Upper lobe of right lung (tissue), 1 donor: ENCODE results near the gene PPFIA1. TPM values are rescaled to one million over a fixed set of nuclear protein-coding genes. Genes with fewer than 3 reads are reported as not detected.

Experiments used
- ATAC-seq: fragments of 200-7000 bp; cut with Tn5 transposase; one replicate; pipeline ENCODE4 v1.9.1; 2020; ENCODE audit warnings: mild to moderate bottlenecking, moderate library complexity
- DNase-seq: peaks from one replicate; pipeline ENCODE4 v3.0.0-alpha.2; 2020
- H3K27ac ChIP-seq: fragments of 200-600 bp; one replicate; pipeline ENCODE4 v1.8.0; 2022
- H3K27me3 ChIP-seq: fragments of 200-600 bp; one replicate; pipeline ENCODE4 v1.8.0; 2022; ENCODE audit warnings: mild to moderate bottlenecking
- H3K36me3 ChIP-seq: fragments of 200-600 bp; one replicate; pipeline ENCODE4 v1.8.0; 2022
- H3K4me1 ChIP-seq: fragments of 200-600 bp; one replicate; pipeline ENCODE4 v1.8.0; 2022
- H3K4me3 ChIP-seq: fragments of 200-600 bp; one replicate; pipeline ENCODE4 v1.8.0; 2022; ENCODE audit warnings: mild to moderate bottlenecking
- H3K9me3 ChIP-seq: fragments of 200-600 bp; one replicate; pipeline ENCODE4 v1.8.0; 2022
- intact Hi-C: fragments of 100-400 bp; cut with DNase I; formaldehyde crosslinking; loops from one replicate; pipeline ENCODE4 v1.11.0; 2022
- total RNA-seq: library from RNA; stranded (reverse); fragmentation: NEBNext Ultra II Directional; extraction: Animal tissue kit (Norgen Biotek cat#: 25700); gene quantifications from one replicate; pipeline ENCODE4 v1.2.1, GENCODE V29; 2021
- TF ChIP-seq, protein P1 (sequence below): fragments of 200-600 bp; IDR thresholded peaks from one replicate; pipeline ENCODE4 v1.8.0; 2022; ENCODE audit warnings: antibody characterized with exemption
- donor health status: DM: no; HTN: yes; CAD: no; lungs with severe emphysema.

PPFIA1 gene
- total RNA-seq, 1 donor from 2014 or later = 73.3 TPM

GRCh38 chr11:70267405-70267950, 3.0 kb upstream of the PPFIA1 start:
- no peak for ATAC-seq
- Histone ChIP-seq H3K27ac (no peak overlapping the region), H3K9me3 (no peaks in the 10 kb centered on the region), H3K4me3 (no peak overlapping the region), H3K36me3 (peaks cover 4% of the 10 kb centered on the region), H3K4me1 (peaks cover 17% of the 10 kb centered on the region), H3K27me3 (no peaks in the 10 kb centered on the region)
- intact Hi-C loops = no loop called here
- TF ChIP-seq, protein P1, sequence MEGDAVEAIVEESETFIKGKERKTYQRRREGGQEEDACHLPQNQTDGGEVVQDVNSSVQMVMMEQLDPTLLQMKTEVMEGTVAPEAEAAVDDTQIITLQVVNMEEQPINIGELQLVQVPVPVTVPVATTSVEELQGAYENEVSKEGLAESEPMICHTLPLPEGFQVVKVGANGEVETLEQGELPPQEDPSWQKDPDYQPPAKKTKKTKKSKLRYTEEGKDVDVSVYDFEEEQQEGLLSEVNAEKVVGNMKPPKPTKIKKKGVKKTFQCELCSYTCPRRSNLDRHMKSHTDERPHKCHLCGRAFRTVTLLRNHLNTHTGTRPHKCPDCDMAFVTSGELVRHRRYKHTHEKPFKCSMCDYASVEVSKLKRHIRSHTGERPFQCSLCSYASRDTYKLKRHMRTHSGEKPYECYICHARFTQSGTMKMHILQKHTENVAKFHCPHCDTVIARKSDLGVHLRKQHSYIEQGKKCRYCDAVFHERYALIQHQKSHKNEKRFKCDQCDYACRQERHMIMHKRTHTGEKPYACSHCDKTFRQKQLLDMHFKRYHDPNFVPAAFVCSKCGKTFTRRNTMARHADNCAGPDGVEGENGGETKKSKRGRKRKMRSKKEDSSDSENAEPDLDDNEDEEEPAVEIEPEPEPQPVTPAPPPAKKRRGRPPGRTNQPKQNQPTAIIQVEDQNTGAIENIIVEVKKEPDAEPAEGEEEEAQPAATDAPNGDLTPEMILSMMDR = no peak
- DNase-seq = no peak

DNA sequence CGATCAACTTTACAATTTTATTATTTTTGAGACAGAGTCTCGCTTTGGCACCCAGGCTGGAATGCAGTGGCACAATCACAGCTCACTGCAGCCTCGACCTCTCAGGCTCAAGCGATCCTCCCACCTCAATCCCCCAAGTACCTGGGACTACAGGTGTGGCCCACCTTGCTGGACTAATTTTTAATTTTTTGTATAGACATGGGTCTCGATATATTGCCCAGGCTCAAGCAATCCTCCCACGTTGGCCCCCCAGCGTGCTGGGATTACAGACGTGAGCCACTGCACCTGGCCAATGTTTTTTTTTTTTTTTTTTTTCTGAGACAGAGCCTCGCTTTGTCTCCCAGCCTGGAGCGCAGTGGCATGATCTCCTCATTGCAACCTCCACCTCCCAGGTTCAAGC, 2.0 kb upstream of the PPFIA1 start:
- Histone ChIP-seq H3K36me3 (peaks cover 15% of the 10 kb centered on the region), H3K27ac (no peak overlapping the region), H3K4me3 (no peak overlapping the region), H3K27me3 (no peaks in the 10 kb centered on the region), H3K4me1 (peaks cover 28% of the 10 kb centered on the region), H3K9me3 (no peaks in the 10 kb centered on the region)
- no peak for ATAC-seq
- DNase-seq = no peak
- intact Hi-C loops = no loop called here
- TF ChIP-seq, protein P1 = no peak

GRCh38 chr11:70270877-70271648, 573 bp downstream of the PPFIA1 start:
- H3K27me3 ChIP-seq = no peaks in the 10 kb centered on the region
- peak overlapping the region; percentile 93 for H3K4me3 ChIP-seq
- intact Hi-C loops = no loop called here
- H3K9me3 ChIP-seq = no peaks in the 10 kb centered on the region
- peak; percentile 67 for ATAC-seq
- H3K36me3 ChIP-seq = peaks cover 33% of the 10 kb centered on the region
- H3K27ac ChIP-seq = peak overlapping the region; percentile 86
- peaks cover 28% of the 10 kb centered on the region for H3K4me1 ChIP-seq
- DNase-seq = peak; percentile 81
- TF ChIP-seq, protein P1 = no peak

GRCh38 chr11:70271649-70271953, 1.1 kb downstream of the PPFIA1 start:
- Histone ChIP-seq H3K27ac (peak overlapping the region; percentile 86), H3K4me1 (peaks cover 28% of the 10 kb centered on the region), H3K9me3 (no peaks in the 10 kb centered on the region), H3K36me3 (peaks cover 33% of the 10 kb centered on the region), H3K27me3 (no peaks in the 10 kb centered on the region), H3K4me3 (peak overlapping the region; percentile 93)
- intact Hi-C loops = no loop called here
- TF ChIP-seq, protein P1 = no peak
- ATAC-seq (no peak), DNase-seq (no peak)

DNA sequence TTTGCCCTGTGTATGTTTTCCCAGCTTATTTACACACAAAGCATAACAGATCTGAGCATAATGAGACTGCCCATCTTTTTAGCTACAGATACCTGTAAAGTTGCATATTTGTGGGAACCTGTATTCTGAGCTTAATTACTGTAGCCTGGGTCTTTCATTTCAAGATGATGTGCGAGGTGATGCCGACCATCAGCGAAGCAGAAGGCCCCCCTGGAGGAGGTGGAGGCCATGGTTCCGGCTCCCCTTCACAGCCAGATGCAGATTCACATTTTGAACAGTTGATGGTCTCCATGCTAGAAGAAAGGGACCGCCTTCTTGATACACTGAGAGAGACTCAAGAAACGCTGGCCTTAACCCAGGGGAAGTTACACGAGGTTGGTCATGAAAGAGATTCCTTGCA, 1.5 kb downstream of the PPFIA1 start:
- intact Hi-C loops = no loop called here
- H3K36me3 ChIP-seq = peaks cover 33% of the 10 kb centered on the region
- no peak overlapping the region for H3K27ac ChIP-seq
- no peak for ATAC-seq
- H3K27me3 ChIP-seq = no peaks in the 10 kb centered on the region
- peak overlapping the region; percentile 93 for H3K4me3 ChIP-seq
- H3K9me3 ChIP-seq = no peaks in the 10 kb centered on the region
- DNase-seq = no peak
- TF ChIP-seq, protein P1 = no peak
- H3K4me1 ChIP-seq = peaks cover 28% of the 10 kb centered on the region
